ENCODE data around the gene UBR2.

The UBR2 gene

GRCh38 chr6:42688281-42688680 lies 124.5 kb downstream of the UBR2 start:
- Histone ChIP-seq H3K9ac (ENCODE audit: low read depth in 1 of 2, low read length in 2 of 2) (no peak overlapping the region), H3K27ac (ENCODE audit: low read depth, low read length) (no peak overlapping the region), H3K36me3 (ENCODE audit: control insufficient read depth in 1 of 2, insufficient read depth in 2 of 2, low read length in 2 of 2) (peaks cover 58 to 79% of the 10 kb centered on the region in 2 donors), H3K9me3 (ENCODE audit: control insufficient read depth in 1 of 2, low read length in 2 of 2) (no peaks in the 10 kb centered on the region), H3K4me3 (ENCODE audit: low read depth in 1 of 2, low read length in 2 of 2) (no peak overlapping the region), H3K4me1 (ENCODE audit: control insufficient read depth in 1 of 2, insufficient read depth in 2 of 2, low read length in 2 of 2) (no peaks in the 10 kb centered on the region), H3K27me3 (ENCODE audit: control insufficient read depth in 1 of 2, insufficient read depth in 2 of 2, low read length in 2 of 2) (no peaks in the 10 kb centered on the region)

GRCh38 chr6:42689371-42689770 lies 125.5 kb downstream of the UBR2 start:
- H3K4me3 ChIP-seq (ENCODE audit: low read depth in 1 of 2, low read length in 2 of 2) = no peak overlapping the region
- no peak overlapping the region for H3K9ac ChIP-seq (ENCODE audit: low read depth in 1 of 2, low read length in 2 of 2)
- no peaks in the 10 kb centered on the region for H3K27me3 ChIP-seq (ENCODE audit: control insufficient read depth in 1 of 2, insufficient read depth in 2 of 2, low read length in 2 of 2)
- no peaks in the 10 kb centered on the region for H3K9me3 ChIP-seq (ENCODE audit: control insufficient read depth in 1 of 2, low read length in 2 of 2)
- peaks cover 57 to 83% of the 10 kb centered on the region in 2 donors for H3K36me3 ChIP-seq (ENCODE audit: control insufficient read depth in 1 of 2, insufficient read depth in 2 of 2, low read length in 2 of 2)
- H3K4me1 ChIP-seq (ENCODE audit: control insufficient read depth in 1 of 2, insufficient read depth in 2 of 2, low read length in 2 of 2) = no peaks in the 10 kb centered on the region
- H3K27ac ChIP-seq (ENCODE audit: low read depth, low read length) = no peak overlapping the region

- H3K4me1 ChIP-seq (ENCODE audit: control insufficient read depth in 1 of 2, insufficient read depth in 2 of 2, low read length in 2 of 2) = no peaks in the 10 kb centered on the region
- H3K4me3 ChIP-seq (ENCODE audit: low read depth in 1 of 2, low read length in 2 of 2) = no peak overlapping the region
- H3K27me3 ChIP-seq (ENCODE audit: control insufficient read depth in 1 of 2, insufficient read depth in 2 of 2, low read length in 2 of 2) = no peaks in the 10 kb centered on the region
- peaks cover 49 to 81% of the 10 kb centered on the region in 2 donors for H3K36me3 ChIP-seq (ENCODE audit: control insufficient read depth in 1 of 2, insufficient read depth in 2 of 2, low read length in 2 of 2)
- no peaks in the 10 kb centered on the region for H3K9me3 ChIP-seq (ENCODE audit: control insufficient read depth in 1 of 2, low read length in 2 of 2)
- no peak overlapping the region for H3K27ac ChIP-seq (ENCODE audit: low read depth, low read length)
- H3K9ac ChIP-seq (ENCODE audit: low read depth in 1 of 2, low read length in 2 of 2) = no peak overlapping the region
Measured at GRCh38 chr6:42690151-42690702, 126.4 kb downstream of the UBR2 start.

- Histone ChIP-seq H3K4me1 (ENCODE audit: control insufficient read depth in 1 of 2, insufficient read depth in 2 of 2, low read length in 2 of 2) (no peaks in the 10 kb centered on the region), H3K27me3 (ENCODE audit: control insufficient read depth in 1 of 2, insufficient read depth in 2 of 2, low read length in 2 of 2) (no peaks in the 10 kb centered on the region), H3K36me3 (ENCODE audit: control insufficient read depth in 1 of 2, insufficient read depth in 2 of 2, low read length in 2 of 2) (peaks cover 48 to 76% of the 10 kb centered on the region in 2 donors), H3K27ac (ENCODE audit: low read depth, low read length) (no peak overlapping the region), H3K9me3 (ENCODE audit: control insufficient read depth in 1 of 2, low read length in 2 of 2) (no peaks in the 10 kb centered on the region), H3K9ac (ENCODE audit: low read depth in 1 of 2, low read length in 2 of 2) (no peak overlapping the region), H3K4me3 (ENCODE audit: low read depth in 1 of 2, low read length in 2 of 2) (no peak overlapping the region)
Measured at GRCh38 chr6:42690872-42691271, 127.0 kb downstream of the UBR2 start.

GRCh38 chr6:42692137-42692911 lies 128.5 kb downstream of the UBR2 start:
- Histone ChIP-seq H3K9ac (ENCODE audit: low read depth in 1 of 2, low read length in 2 of 2) (no peak overlapping the region), H3K4me1 (ENCODE audit: control insufficient read depth in 1 of 2, insufficient read depth in 2 of 2, low read length in 2 of 2) (no peaks in the 10 kb centered on the region), H3K27me3 (ENCODE audit: control insufficient read depth in 1 of 2, insufficient read depth in 2 of 2, low read length in 2 of 2) (no peaks in the 10 kb centered on the region), H3K36me3 (ENCODE audit: control insufficient read depth in 1 of 2, insufficient read depth in 2 of 2, low read length in 2 of 2) (peaks cover 48 to 74% of the 10 kb centered on the region in 2 donors), H3K9me3 (ENCODE audit: control insufficient read depth in 1 of 2, low read length in 2 of 2) (no peaks in the 10 kb centered on the region), H3K27ac (ENCODE audit: low read depth, low read length) (no peak overlapping the region), H3K4me3 (ENCODE audit: low read depth in 1 of 2, low read length in 2 of 2) (no peak overlapping the region)

- peaks cover 39 to 61% of the 10 kb centered on the region in 2 donors for H3K36me3 ChIP-seq (ENCODE audit: control insufficient read depth in 1 of 2, insufficient read depth in 2 of 2, low read length in 2 of 2)
- H3K4me1 ChIP-seq (ENCODE audit: control insufficient read depth in 1 of 2, insufficient read depth in 2 of 2, low read length in 2 of 2) = no peaks in the 10 kb centered on the region
- no peaks in the 10 kb centered on the region for H3K27me3 ChIP-seq (ENCODE audit: control insufficient read depth in 1 of 2, insufficient read depth in 2 of 2, low read length in 2 of 2)
- no peak overlapping the region for H3K4me3 ChIP-seq (ENCODE audit: low read depth in 1 of 2, low read length in 2 of 2)
- H3K9ac ChIP-seq (ENCODE audit: low read depth in 1 of 2, low read length in 2 of 2) = no peak overlapping the region
- H3K27ac ChIP-seq (ENCODE audit: low read depth, low read length) = no peak overlapping the region
- no peaks in the 10 kb centered on the region for H3K9me3 ChIP-seq (ENCODE audit: control insufficient read depth in 1 of 2, low read length in 2 of 2)
Measured at GRCh38 chr6:42693725-42694323, 130.0 kb downstream of the UBR2 start.

- H3K27ac ChIP-seq (ENCODE audit: low read depth, low read length) = no peak overlapping the region
- H3K9ac ChIP-seq (ENCODE audit: low read depth in 1 of 2, low read length in 2 of 2) = no peak overlapping the region
- H3K4me3 ChIP-seq (ENCODE audit: low read depth in 1 of 2, low read length in 2 of 2) = no peak overlapping the region
- no peaks in the 10 kb centered on the region for H3K27me3 ChIP-seq (ENCODE audit: control insufficient read depth in 1 of 2, insufficient read depth in 2 of 2, low read length in 2 of 2)
- no peaks in the 10 kb centered on the region for H3K4me1 ChIP-seq (ENCODE audit: control insufficient read depth in 1 of 2, insufficient read depth in 2 of 2, low read length in 2 of 2)
- H3K36me3 ChIP-seq (ENCODE audit: control insufficient read depth in 1 of 2, insufficient read depth in 2 of 2, low read length in 2 of 2) = peaks cover 31 to 53% of the 10 kb centered on the region in 2 donors
- no peaks in the 10 kb centered on the region for H3K9me3 ChIP-seq (ENCODE audit: control insufficient read depth in 1 of 2, low read length in 2 of 2)
Measured at GRCh38 chr6:42694586-42694985, 130.8 kb downstream of the UBR2 start.

GRCh38 chr6:42696526-42697267 lies 132.9 kb downstream of the UBR2 start:
- H3K36me3 ChIP-seq (ENCODE audit: control insufficient read depth in 1 of 2, insufficient read depth in 2 of 2, low read length in 2 of 2) = peaks cover 13 to 33% of the 10 kb centered on the region in 2 donors
- H3K27ac ChIP-seq (ENCODE audit: low read depth, low read length) = no peak overlapping the region
- no peak overlapping the region for H3K9ac ChIP-seq (ENCODE audit: low read depth in 1 of 2, low read length in 2 of 2)
- H3K9me3 ChIP-seq (ENCODE audit: control insufficient read depth in 1 of 2, low read length in 2 of 2) = no peaks in the 10 kb centered on the region
- no peaks in the 10 kb centered on the region for H3K27me3 ChIP-seq (ENCODE audit: control insufficient read depth in 1 of 2, insufficient read depth in 2 of 2, low read length in 2 of 2)
- no peak overlapping the region for H3K4me3 ChIP-seq (ENCODE audit: low read depth in 1 of 2, low read length in 2 of 2)
- no peaks in the 10 kb centered on the region for H3K4me1 ChIP-seq (ENCODE audit: control insufficient read depth in 1 of 2, insufficient read depth in 2 of 2, low read length in 2 of 2)

- H3K9ac ChIP-seq (ENCODE audit: low read depth in 1 of 2, low read length in 2 of 2) = no peak overlapping the region
- H3K4me3 ChIP-seq (ENCODE audit: low read depth in 1 of 2, low read length in 2 of 2) = no peak overlapping the region
- peaks cover 13 to 28% of the 10 kb centered on the region in 2 donors for H3K36me3 ChIP-seq (ENCODE audit: control insufficient read depth in 1 of 2, insufficient read depth in 2 of 2, low read length in 2 of 2)
- H3K4me1 ChIP-seq (ENCODE audit: control insufficient read depth in 1 of 2, insufficient read depth in 2 of 2, low read length in 2 of 2) = no peaks in the 10 kb centered on the region
- no peaks in the 10 kb centered on the region for H3K9me3 ChIP-seq (ENCODE audit: control insufficient read depth in 1 of 2, low read length in 2 of 2)
- H3K27me3 ChIP-seq (ENCODE audit: control insufficient read depth in 1 of 2, insufficient read depth in 2 of 2, low read length in 2 of 2) = no peaks in the 10 kb centered on the region
- H3K27ac ChIP-seq (ENCODE audit: low read depth, low read length) = no peak overlapping the region
Measured at GRCh38 chr6:42697268-42697655, 133.4 kb downstream of the UBR2 start.

- no peaks in the 10 kb centered on the region for H3K9me3 ChIP-seq (ENCODE audit: control insufficient read depth in 1 of 2, low read length in 2 of 2)
- H3K9ac ChIP-seq (ENCODE audit: low read depth in 1 of 2, low read length in 2 of 2) = no peak overlapping the region
- H3K4me3 ChIP-seq (ENCODE audit: low read depth in 1 of 2, low read length in 2 of 2) = no peak overlapping the region
- H3K27me3 ChIP-seq (ENCODE audit: control insufficient read depth in 1 of 2, insufficient read depth in 2 of 2, low read length in 2 of 2) = no peaks in the 10 kb centered on the region
- no peak overlapping the region for H3K27ac ChIP-seq (ENCODE audit: low read depth, low read length)
- H3K4me1 ChIP-seq (ENCODE audit: control insufficient read depth in 1 of 2, insufficient read depth in 2 of 2, low read length in 2 of 2) = no peaks in the 10 kb centered on the region
- H3K36me3 ChIP-seq (ENCODE audit: control insufficient read depth in 1 of 2, insufficient read depth in 2 of 2, low read length in 2 of 2) = peaks cover 5 to 19% of the 10 kb centered on the region in 2 donors
Measured at GRCh38 chr6:42698217-42698616, 134.4 kb downstream of the UBR2 start.

All from duodenal mucosa (tissue), 2 donors.